ENCODE data around the gene AKAP1.

The AKAP1 gene

GRCh38 chr17:57132663-57133062 is 47.6 kb downstream of the AKAP1 start:
- no peak for DNase-seq

GRCh38 chr17:57133486-57133885 is 48.4 kb downstream of the AKAP1 start:
- DNase-seq: no peak

- no peak for DNase-seq
Measured at GRCh38 chr17:57135026-57135788, 50.2 kb downstream of the AKAP1 start.

GRCh38 chr17:57135789-57136291 is 50.8 kb downstream of the AKAP1 start:
- no peak for DNase-seq

GRCh38 chr17:57136355-57136754 is 51.3 kb downstream of the AKAP1 start:
- DNase-seq: no peak

GRCh38 chr17:57138030-57138911 is 53.2 kb downstream of the AKAP1 start:
- no peak for DNase-seq

GRCh38 chr17:57138956-57139576 is 54.0 kb downstream of the AKAP1 start:
- DNase-seq: no peak

GRCh38 chr17:57140316-57140715 is 55.3 kb downstream of the AKAP1 start:
- no peak for DNase-seq

GRCh38 chr17:57142925-57143324 is 57.9 kb downstream of the AKAP1 start:
- no peak for DNase-seq

- DNase-seq: no peak
Measured at GRCh38 chr17:57143361-57143760, 58.3 kb downstream of the AKAP1 start.

- DNase-seq: no peak
Measured at GRCh38 chr17:57143919-57144318, 58.9 kb downstream of the AKAP1 start.

GRCh38 chr17:57144567-57144966 is 59.5 kb downstream of the AKAP1 start:
- no peak for DNase-seq

GRCh38 chr17:57145347-57145746 is 60.3 kb downstream of the AKAP1 start:
- no peak for DNase-seq

GRCh38 chr17:57146273-57146672 is 61.2 kb downstream of the AKAP1 start:
- DNase-seq: no peak

GRCh38 chr17:57151798-57152197 is 66.8 kb downstream of the AKAP1 start:
- no peak for DNase-seq

- no peak for DNase-seq
Measured at GRCh38 chr17:57152967-57153528, 68.0 kb downstream of the AKAP1 start.

- DNase-seq: no peak
Measured at GRCh38 chr17:57154921-57155320, 69.9 kb downstream of the AKAP1 start.

- DNase-seq: no peak
Measured at GRCh38 chr17:57158325-57158724, 73.3 kb downstream of the AKAP1 start.

- DNase-seq: no peak
Measured at GRCh38 chr17:57158795-57159194, 73.7 kb downstream of the AKAP1 start.

GRCh38 chr17:57160624-57161023 is 75.6 kb downstream of the AKAP1 start:
- DNase-seq: no peak

- DNase-seq: no peak
Measured at GRCh38 chr17:57164814-57165213, 79.8 kb downstream of the AKAP1 start.

- DNase-seq: no peak
Measured at GRCh38 chr17:57165754-57166153, 80.7 kb downstream of the AKAP1 start.

- no peak for DNase-seq
Measured at GRCh38 chr17:57166803-57167202, 81.8 kb downstream of the AKAP1 start.
